K562 (cell line): ENCODE measurements around the gene ACHE. TPM values are rescaled to one million over a fixed set of nuclear protein-coding genes. Genes with fewer than 3 reads are reported as not detected.

ENCODE experiments used
- ARHGAP35 ChIP-seq: fragments of 450-650 bp; IDR thresholded peaks from 2 replicates; pipeline ENCODE4 v1.6.1; 2018; ENCODE audit not compliant: partially characterized antibody
- CBFA2T2 ChIP-seq: fragments of 450-650 bp; conservative IDR thresholded peaks from 2 replicates; pipeline ENCODE4 v1.6.1; 2017; ENCODE audit warnings: mild to moderate bottlenecking
- GATA2 ChIP-seq: sonication (generic); formaldehyde crosslinking; IDR thresholded peaks from 2 replicates; pipeline ENCODE4 v1.4.0; 2020; ENCODE audit warnings: mild to moderate bottlenecking, missing genetic modification reagents
- HOXB6 ChIP-seq: fragments of 250-450 bp; sonication (Bioruptor Pico); IDR thresholded peaks from 2 replicates; pipeline ENCODE4 v1.5.1; 2022; ENCODE audit warnings: mild to moderate bottlenecking, borderline replicate concordance
- IFI16 ChIP-seq: fragments of 250-450 bp; sonication (Bioruptor Pico); IDR thresholded peaks from 2 replicates; pipeline ENCODE4 v2.1.2; 2022; ENCODE audit warnings: mild to moderate bottlenecking, inconsistent platforms
- LARP7 ChIP-seq: fragments of 450-650 bp; IDR thresholded peaks from 2 replicates; pipeline ENCODE4 v1.6.1; 2016
- MCM3 ChIP-seq: fragments of 450-650 bp; IDR thresholded peaks from 2 replicates; pipeline ENCODE4 v1.6.1; 2016
- NCOR1 ChIP-seq: fragments of 450-650 bp; IDR thresholded peaks from 2 replicates; pipeline ENCODE4 v1.6.1; 2016; ENCODE audit warnings: mild to moderate bottlenecking, moderate library complexity
- NR0B1 ChIP-seq: fragments of 450-650 bp; IDR thresholded peaks from one replicate; pipeline ENCODE4 v1.6.1; 2018; ENCODE audit warnings: mild to moderate bottlenecking, moderate library complexity; ENCODE audit not compliant: partially characterized antibody
- RAD51 ChIP-seq: fragments of 450-650 bp; IDR thresholded peaks from 2 replicates; pipeline ENCODE4 v1.7.1; 2016; ENCODE audit warnings: low read depth, mild to moderate bottlenecking, borderline replicate concordance
- SFPQ ChIP-seq: fragments of 200-400 bp; formaldehyde crosslinking; IDR thresholded peaks from 2 replicates; pipeline ENCODE4 v1.6.1; 2017; ENCODE audit warnings: mild to moderate bottlenecking, low read depth, low read length, moderate library complexity
- ZBTB26 ChIP-seq: fragments of 450-650 bp; formaldehyde crosslinking; IDR thresholded peaks from 2 replicates; pipeline ENCODE4 v1.4.0; 2022; ENCODE audit warnings: missing genetic modification characterization
- ZNF133 ChIP-seq: fragments of 250-450 bp; sonication (Bioruptor Pico); IDR thresholded peaks from 2 replicates; pipeline ENCODE4 v1.4.0; 2020; ENCODE audit warnings: mild to moderate bottlenecking
- ZNF253 ChIP-seq: fragments of 250-450 bp; sonication (Bioruptor Pico); conservative IDR thresholded peaks from 2 replicates; pipeline ENCODE4 v1.6.1; 2021; ENCODE audit warnings: mild to moderate bottlenecking
- ZNF589 ChIP-seq: fragments of 200-800 bp; sonication (Bioruptor generic); IDR thresholded peaks from 2 replicates; pipeline ENCODE4 v1.6.1; 2016; ENCODE audit warnings: low read depth, missing genetic modification characterization, missing compliant biosample characterization
- polyA plus RNA-seq, 8 experiments: library from polyadenylated mRNA; depleted of rRNA in 4 of 8; stranded (reverse) in 5 of 8; unstranded in 3 of 8; fragments of >200 nt; fragmentation: Nextera tagmentation in 2 of 8; fragmentation: Illumina TruSeq in 1 of 8; extraction: Ambion mirVana in 2 of 8; extraction: Trizol in 1 of 8; gene quantifications; 2 replicates each; pipeline versions ENCODE4 v1.2.1 to v1.2.3, GENCODE V29; 2011 to 2014; ENCODE audit warnings: inconsistent platforms in 1 of 8, missing spikeins in 1 of 8
- total RNA-seq, 7 experiments: library from RNA; depleted of rRNA in 6 of 7; stranded (reverse); fragments of >200 nt in 6 of 7; fragmentation: Illumina TruSeq in 2 of 7; extraction: Trizol in 2 of 7; gene quantifications; 2 replicates each; pipeline versions ENCODE4 v1.2.1 to v1.2.3, GENCODE V29; 2011 to 2021; ENCODE audit warnings: low replicate concordance in 1 of 7
- TF ChIP-seq, protein P1 (sequence below): fragments of 250-450 bp; sonication (Bioruptor Pico); IDR thresholded peaks from 2 replicates; pipeline ENCODE4 v1.8.0; 2021; ENCODE audit warnings: moderate library complexity, mild to moderate bottlenecking, inconsistent platforms
- TF ChIP-seq, protein P2 (sequence below): fragments of 250-450 bp; sonication (Bioruptor Pico); IDR thresholded peaks from 2 replicates; pipeline ENCODE4 v1.4.0; 2020; ENCODE audit warnings: mild to moderate bottlenecking
- TF ChIP-seq, protein P3 (sequence below): sonication (generic); formaldehyde crosslinking; IDR thresholded peaks from 2 replicates; pipeline ENCODE4 v1.8.0; 2022; ENCODE audit warnings: missing genetic modification reagents, mild to moderate bottlenecking, borderline replicate concordance

The ACHE gene
- total and polyA plus RNA-seq, 9 of the 15 experiments (the other 6 are each of a cell fraction or from before 2014, with no cell fraction given): 0.04 to 8.8 (median 1.9) TPM

GRCh38 chr7:100895956-100896731 lies 456 bp upstream of the ACHE start (continued):
- TF ChIP-seq IFI16 (CRISPR knock-in tag) (no peak), ARHGAP35 (peak; percentile 51), ZNF589 (no peak), MCM3 (no peak), HOXB6 (no peak), LARP7 (0 out of 2 replicates have a peak, but pooled peaks have one; percentile 86), SFPQ (no peak), RAD51 (peak; percentile 84), GATA2 (no peak), NR0B1 (no peak), CBFA2T2 (peak; percentile 55), ZNF253 (CRISPR knock-in tag) (no peak), ZBTB26 (no peak), ZNF133 (CRISPR knock-in tag) (no peak), NCOR1 (peak; percentile 54; the same call in 1 of the 2 replicates)
- TF ChIP-seq, protein P1, sequence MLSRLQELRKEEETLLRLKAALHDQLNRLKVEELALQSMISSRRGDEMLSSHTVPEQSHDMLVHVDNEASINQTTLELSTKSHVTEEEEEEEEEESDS (CRISPR knock-in tag): no peak
- TF ChIP-seq, protein P2, sequence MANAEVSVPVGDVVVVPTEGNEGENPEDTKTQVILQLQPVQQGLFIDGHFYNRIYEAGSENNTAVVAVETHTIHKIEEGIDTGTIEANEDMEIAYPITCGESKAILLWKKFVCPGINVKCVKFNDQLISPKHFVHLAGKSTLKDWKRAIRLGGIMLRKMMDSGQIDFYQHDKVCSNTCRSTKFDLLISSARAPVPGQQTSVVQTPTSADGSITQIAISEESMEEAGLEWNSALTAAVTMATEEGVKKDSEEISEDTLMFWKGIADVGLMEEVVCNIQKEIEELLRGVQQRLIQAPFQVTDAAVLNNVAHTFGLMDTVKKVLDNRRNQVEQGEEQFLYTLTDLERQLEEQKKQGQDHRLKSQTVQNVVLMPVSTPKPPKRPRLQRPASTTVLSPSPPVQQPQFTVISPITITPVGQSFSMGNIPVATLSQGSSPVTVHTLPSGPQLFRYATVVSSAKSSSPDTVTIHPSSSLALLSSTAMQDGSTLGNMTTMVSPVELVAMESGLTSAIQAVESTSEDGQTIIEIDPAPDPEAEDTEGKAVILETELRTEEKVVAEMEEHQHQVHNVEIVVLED: no peak
- TF ChIP-seq, protein P3, sequence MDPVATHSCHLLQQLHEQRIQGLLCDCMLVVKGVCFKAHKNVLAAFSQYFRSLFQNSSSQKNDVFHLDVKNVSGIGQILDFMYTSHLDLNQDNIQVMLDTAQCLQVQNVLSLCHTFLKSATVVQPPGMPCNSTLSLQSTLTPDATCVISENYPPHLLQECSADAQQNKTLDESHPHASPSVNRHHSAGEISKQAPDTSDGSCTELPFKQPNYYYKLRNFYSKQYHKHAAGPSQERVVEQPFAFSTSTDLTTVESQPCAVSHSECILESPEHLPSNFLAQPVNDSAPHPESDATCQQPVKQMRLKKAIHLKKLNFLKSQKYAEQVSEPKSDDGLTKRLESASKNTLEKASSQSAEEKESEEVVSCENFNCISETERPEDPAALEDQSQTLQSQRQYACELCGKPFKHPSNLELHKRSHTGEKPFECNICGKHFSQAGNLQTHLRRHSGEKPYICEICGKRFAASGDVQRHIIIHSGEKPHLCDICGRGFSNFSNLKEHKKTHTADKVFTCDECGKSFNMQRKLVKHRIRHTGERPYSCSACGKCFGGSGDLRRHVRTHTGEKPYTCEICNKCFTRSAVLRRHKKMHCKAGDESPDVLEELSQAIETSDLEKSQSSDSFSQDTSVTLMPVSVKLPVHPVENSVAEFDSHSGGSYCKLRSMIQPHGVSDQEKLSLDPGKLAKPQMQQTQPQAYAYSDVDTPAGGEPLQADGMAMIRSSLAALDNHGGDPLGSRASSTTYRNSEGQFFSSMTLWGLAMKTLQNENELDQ (CRISPR knock-in tag): no peak
